KOPT-K1 (cell line): ENCODE data around the gene BMP2K.
"Not testable (repeated sequence)": the region's sequence is repeated elsewhere in the genome, so short reads cannot be mapped to it uniquely, and the experiment has no call there.

Source experiments
- H3K27ac ChIP-seq: fragments of 200-600 bp; sonication (generic); 2 replicates; pipeline ENCODE4 v1.5.1; 2016; ENCODE audit warnings: antibody characterized with exemption, mild to moderate bottlenecking, low read depth, low read length; ENCODE audit not compliant: poor library complexity, severe bottlenecking
- H3K36me3 ChIP-seq: fragments of 200-600 bp; sonication (generic); 2 replicates; pipeline ENCODE4 v1.5.1; 2017; ENCODE audit warnings: antibody characterized with exemption, mild to moderate bottlenecking, low read length, moderate library complexity; ENCODE audit not compliant: insufficient read depth
- H3K9me3 ChIP-seq: fragments of 200-600 bp; sonication (generic); 2 replicates; pipeline ENCODE4 v1.5.1; 2017; ENCODE audit warnings: antibody characterized with exemption, low read length, mild to moderate bottlenecking; ENCODE audit not compliant: insufficient read depth, poor library complexity, severe bottlenecking

BMP2K gene

DNA sequence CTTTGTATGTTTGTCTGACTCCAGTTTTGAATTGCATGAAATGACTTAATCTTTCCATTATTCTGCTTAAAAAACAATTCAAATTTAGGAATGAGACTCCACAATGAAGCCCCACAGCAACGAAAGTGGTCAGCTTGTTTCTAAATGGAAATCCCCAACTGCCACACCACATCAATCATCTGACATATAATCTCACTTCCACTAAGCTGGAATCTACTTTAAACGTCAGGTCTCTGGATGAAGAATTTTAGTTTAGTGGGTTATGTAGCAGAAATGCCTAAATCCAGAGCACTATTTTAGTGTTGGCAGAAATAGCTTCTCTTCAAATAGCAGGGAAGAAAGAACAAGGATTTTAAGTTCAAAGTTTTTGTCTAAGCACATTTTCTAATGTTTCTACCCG lies 1.7 kb upstream of the BMP2K start:
- H3K27ac ChIP-seq: no peak overlapping the region
- no peaks in the 10 kb centered on the region for H3K36me3 ChIP-seq
- no peaks in the 10 kb centered on the region for H3K9me3 ChIP-seq

DNA sequence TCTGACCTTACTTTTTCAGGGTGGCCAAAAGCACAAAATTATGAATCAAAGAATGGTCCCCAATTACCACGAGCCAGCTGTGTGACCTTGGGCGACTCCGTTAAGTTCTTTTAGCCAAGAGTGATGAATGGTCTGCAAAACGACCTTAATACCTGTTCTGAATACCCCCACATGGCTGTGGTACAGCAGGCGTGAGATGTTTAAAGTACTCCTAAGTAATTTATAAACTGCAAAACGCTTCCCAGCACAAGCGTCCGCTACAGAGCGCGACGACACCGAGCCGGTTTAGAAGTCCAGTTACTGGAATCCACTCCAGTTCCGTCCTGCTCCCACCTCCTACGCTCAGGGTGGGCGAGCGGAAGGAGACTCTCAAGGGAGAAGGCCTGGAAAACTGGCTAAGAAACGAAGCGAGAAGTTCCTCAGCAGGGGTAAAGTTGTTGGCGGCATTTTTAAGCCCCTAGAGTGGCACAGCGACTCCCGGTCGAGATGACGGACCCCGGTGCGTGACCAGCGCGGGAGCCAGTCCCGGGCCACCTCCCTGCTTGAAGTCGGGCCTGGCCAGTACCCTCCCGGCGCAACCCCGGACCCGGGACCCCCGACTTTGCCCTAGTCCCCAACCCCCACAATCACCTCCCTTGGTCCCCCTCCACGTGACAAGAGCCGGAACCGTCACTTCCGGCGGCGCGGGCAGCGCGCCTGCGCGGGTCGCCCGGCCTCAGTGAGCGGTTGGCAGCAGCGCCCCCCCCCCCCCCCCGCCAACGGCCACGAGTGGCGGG lies 659 bp upstream of the BMP2K start:
- Histone ChIP-seq H3K9me3 (no peaks in the 10 kb centered on the region), H3K27ac (peak overlapping the region; percentile 93), H3K36me3 (no peaks in the 10 kb centered on the region)

DNA sequence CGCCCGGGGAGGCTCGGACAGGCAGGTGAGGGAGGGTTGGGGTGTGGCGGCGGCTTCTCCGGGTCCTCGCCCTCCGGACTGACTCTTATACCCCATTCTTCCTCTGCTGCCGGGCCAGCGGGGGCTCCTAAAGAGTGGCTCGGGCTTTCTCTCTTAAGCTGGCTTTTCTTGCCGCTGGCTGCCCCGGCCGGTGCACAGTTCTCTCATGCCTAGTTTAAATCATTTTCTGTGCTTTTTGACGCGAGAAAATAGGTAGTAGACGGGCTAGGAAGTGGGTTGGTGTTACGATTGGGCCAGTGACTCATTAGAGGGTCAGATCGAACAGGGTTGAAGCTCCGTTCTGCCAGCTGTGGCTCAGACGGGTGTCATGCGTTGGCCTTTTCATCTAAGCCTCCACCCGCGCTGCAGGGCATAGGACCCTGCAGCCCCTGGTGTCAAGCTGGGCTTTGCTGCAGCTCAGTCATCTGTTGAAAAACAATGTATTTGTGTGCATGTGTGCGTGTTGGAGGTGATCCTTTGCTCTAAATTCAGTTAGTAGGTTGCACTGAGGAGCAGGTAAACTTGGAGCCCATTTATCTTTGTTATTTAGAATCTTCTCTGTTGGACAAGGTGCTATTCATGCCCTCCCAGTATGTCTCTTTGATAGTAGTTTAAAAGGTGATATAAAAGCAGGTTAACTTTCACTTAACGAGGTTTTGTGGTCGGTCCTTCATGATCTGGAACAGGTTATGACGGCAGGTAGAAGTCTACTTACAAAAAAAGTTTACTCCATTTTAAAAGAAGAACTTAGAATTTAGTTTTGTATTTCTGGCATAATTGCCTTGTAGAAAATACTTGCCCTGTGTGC lies 802 bp downstream of the BMP2K start:
- peak overlapping the region; percentile 93 for H3K27ac ChIP-seq
- H3K9me3 ChIP-seq: no peaks in the 10 kb centered on the region
- no peaks in the 10 kb centered on the region for H3K36me3 ChIP-seq

DNA sequence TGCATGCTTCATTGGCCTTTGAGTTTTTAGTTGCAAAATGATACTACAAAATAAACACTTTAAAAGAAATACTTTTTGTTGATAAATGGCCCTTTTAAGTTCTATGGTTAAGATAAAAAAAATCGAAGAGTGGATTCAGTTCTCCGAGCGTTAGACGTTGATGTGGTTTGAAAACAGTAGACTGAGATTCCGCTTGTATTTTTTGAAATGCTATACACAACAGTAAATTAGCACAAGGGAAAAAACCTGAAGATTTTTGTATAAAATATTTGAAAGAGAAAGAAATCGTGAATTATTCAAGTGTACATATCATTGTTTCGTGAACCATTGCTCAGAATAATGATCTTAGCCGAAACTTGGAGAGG lies 1.4 kb downstream of the BMP2K start:
- peak overlapping the region; percentile 93 for H3K27ac ChIP-seq
- no peaks in the 10 kb centered on the region for H3K36me3 ChIP-seq
- no peaks in the 10 kb centered on the region for H3K9me3 ChIP-seq

DNA sequence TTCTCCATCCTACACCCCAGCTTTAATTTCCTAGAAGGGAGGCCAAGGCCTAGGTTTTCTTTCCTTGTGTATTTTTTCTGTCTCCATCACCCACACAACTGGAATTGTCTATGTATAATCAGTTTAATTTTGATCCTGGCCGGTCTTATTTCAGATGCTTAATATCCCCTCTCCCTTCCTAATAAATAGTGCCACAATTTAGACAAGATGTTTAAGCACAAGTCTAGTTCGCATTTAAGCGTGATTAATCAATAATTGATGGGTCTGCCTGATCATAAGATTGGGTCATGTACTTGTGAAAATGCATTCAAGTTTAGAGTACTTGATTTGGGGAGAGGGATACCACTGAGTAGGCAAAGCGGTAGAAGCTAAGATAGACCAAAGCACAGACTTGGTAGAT lies 2.4 kb downstream of the BMP2K start:
- Histone ChIP-seq H3K9me3 (no peaks in the 10 kb centered on the region), H3K36me3 (no peaks in the 10 kb centered on the region), H3K27ac (peak overlapping the region; percentile 93)

DNA sequence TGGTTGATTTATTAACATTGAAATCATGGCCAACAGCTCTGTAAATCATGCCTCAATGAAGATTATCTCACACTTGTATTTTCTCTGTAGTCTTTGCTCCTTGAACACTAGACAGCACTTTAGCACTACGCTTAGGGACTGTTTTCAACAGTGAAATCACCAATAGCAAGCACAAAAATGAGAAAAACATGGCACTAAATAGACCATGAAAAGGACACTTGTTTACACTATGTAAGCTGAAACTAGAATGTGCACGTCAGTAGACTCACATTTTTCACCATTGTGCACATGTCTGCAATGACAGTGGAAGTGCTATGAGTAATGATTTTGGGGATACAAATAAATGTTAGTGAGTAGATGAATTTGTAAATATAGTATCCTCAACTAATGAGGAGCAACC lies 3.1 kb downstream of the BMP2K start:
- H3K27ac ChIP-seq: peak overlapping the region; percentile 2
- no peaks in the 10 kb centered on the region for H3K9me3 ChIP-seq
- H3K36me3 ChIP-seq: no peaks in the 10 kb centered on the region

DNA sequence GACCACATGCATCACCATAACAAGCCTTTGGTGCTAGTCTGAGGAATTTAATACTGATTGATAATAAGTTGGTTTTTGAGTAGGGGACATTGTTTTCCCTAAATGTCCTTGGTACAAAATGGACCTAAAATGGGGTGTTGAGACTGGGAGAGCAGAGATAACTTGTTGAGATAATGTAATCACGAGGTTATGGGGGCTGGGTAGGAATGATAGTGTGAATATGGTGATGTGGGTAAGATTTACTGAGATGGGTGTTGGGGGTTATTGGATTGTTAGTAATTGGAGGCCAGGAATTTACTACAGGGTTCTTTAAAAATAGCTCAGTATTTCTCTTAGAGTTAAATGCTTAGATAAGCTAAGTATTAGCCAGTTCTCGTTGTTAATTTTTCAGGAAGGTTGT lies 3.9 kb downstream of the BMP2K start:
- Histone ChIP-seq H3K27ac (no peak overlapping the region), H3K9me3 (no peaks in the 10 kb centered on the region)

DNA sequence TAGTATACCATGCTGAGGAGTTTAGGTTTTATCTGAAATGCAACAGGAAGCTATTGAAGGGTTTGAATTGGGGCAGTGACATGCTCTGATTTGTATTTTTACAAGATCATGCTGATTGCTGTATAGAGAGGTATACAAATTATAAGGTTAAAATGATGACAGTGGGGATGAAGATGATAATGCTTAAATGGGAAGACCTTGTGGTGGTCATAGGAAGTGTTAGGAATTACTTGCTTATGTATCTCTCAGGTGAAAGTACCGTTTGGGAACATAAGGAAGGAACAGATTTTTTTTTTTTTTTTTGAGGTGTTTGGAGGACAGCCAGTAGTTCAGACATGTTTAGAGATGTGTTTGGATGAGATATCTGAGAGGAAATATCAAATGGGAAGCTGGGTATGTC lies 5.0 kb downstream of the BMP2K start:
- Histone ChIP-seq H3K27ac (no peak overlapping the region), H3K36me3 (peaks cover 5% of the 10 kb centered on the region; the same call in 1 of the 2 replicates), H3K9me3 (no peaks in the 10 kb centered on the region)

More for the DNA sequence above, 3.9 kb downstream of the BMP2K start:
- no peaks in the 10 kb centered on the region for H3K36me3 ChIP-seq

DNA sequence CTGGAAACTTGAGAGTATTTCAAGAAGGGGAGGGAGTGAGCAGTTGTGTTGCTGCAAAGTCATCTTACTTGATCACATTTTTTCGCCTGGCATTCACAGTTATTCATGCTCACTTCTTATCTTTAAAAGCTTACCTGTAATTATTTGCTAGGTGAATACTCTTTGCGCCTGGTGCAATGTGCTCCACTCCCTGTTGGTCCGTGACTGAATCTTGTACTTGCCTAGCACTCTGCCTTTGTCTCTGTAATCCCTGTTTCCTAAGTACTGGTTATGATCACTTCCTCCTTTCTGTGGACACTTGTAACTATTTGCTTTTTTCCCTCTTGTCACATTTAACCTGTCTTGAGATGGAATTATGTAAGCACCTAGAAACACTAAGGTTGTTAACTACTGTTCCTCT lies 5.8 kb downstream of the BMP2K start:
- Histone ChIP-seq H3K36me3 (peaks cover 10% of the 10 kb centered on the region), H3K27ac (no peak overlapping the region)

DNA sequence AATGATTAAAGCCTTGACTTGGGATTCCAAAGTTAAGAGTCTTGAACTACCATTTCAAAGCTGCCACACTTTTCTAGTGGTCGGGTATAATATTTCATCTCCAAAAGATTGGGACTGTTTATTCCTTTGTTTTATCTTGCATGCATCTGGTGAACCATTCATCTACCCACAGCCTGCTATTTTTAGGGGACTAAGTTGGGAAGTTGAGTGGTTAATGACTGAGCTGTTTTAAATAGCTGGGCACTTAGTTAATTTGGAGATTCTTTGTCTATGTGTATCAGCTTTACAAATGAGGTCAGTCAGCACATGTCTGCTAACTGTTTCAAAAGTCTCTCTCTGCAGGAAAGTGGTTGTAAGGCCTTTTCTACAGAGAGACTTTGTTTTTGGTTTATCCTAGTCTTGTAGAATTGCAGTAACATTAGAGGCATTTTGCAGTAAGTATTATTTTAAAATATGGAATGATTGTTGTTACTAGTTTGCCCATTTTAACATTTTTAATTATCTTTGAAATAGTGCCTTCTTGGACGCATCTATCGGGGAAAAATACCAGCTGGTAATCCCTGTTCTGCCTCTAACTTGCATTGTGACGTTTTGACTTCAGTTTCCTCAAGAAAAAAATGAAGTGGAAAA lies 8.2 kb downstream of the BMP2K start:
- Histone ChIP-seq H3K36me3 (peaks cover 10% of the 10 kb centered on the region), H3K27ac (peak overlapping the region; percentile 16), H3K9me3 (no peaks in the 10 kb centered on the region)

More for the DNA sequence above, 5.8 kb downstream of the BMP2K start:
- no peaks in the 10 kb centered on the region for H3K9me3 ChIP-seq

DNA sequence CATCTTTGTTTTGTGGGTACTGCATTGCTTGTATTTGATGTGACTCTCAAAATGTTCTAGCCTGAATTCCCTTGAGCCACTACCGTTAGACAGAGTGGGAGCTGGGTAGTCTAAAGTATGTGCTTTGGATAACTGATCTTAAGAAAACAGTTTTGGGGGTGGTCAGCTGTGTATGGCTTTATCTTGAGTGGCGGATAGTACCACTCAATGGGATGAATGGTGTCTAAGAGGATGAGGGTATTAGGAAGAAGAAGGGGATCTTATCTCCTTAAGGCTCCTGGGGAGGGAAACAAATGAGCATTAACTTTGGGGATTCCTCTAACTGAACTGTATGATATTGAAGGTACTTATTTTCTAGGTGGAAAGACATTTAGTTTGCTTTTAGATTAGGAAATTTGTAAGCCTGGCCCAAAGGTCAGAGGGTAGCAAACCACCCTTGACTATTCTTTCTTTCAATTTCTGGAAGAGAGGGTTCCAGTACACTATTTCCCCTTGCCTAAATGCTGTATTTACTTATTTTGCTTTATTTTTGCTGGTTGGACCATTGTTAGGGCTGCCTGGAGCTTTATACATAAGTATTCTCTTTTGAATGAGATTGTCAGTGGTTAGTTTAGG lies 11.3 kb downstream of the BMP2K start:
- H3K9me3 ChIP-seq: no peaks in the 10 kb centered on the region
- H3K27ac ChIP-seq: no peak overlapping the region
- H3K36me3 ChIP-seq: peaks cover 10% of the 10 kb centered on the region

DNA sequence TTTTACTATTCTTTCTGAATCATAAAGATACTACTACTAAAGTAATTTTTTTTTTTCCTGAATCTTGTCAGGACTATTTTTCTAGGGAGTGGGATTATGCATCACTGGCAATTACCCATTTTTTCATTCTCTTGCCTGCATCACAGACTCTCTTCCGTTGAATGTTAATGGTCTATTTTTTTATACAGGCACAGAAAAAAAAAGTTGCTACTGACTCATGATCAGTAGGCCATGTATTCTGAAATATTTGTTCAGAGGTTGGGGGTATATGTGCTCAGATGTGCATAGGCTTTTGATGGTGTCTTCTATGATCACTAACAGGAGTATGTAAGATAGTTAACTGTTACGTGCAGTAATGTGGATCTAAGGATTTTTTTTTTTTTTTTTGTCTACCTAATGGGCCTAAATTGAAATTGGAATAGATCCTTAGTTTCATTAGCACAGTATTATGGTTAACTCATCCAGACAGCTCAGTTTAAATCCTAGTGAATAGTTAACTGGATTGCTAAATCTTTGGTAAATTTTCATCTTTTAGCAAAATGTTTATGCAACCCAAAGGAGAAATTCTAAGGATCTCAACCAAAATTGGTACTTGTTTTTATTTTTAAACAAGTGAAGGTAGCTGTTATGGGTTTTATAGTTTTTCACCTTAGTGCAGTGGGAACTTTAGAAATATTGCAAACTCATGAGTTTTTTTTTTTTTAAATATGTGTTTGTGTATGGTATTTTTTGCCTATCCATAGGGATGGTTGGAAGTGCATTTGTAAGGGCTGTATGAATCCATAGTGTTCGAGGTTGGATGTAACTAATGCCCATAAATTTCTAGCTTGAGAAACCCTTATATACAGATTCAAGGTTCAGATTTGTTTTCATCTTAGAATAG lies 12.1 kb downstream of the BMP2K start:
- Histone ChIP-seq H3K36me3 (peaks cover 10% of the 10 kb centered on the region), H3K27ac (no peak overlapping the region), H3K9me3 (no peaks in the 10 kb centered on the region)

DNA sequence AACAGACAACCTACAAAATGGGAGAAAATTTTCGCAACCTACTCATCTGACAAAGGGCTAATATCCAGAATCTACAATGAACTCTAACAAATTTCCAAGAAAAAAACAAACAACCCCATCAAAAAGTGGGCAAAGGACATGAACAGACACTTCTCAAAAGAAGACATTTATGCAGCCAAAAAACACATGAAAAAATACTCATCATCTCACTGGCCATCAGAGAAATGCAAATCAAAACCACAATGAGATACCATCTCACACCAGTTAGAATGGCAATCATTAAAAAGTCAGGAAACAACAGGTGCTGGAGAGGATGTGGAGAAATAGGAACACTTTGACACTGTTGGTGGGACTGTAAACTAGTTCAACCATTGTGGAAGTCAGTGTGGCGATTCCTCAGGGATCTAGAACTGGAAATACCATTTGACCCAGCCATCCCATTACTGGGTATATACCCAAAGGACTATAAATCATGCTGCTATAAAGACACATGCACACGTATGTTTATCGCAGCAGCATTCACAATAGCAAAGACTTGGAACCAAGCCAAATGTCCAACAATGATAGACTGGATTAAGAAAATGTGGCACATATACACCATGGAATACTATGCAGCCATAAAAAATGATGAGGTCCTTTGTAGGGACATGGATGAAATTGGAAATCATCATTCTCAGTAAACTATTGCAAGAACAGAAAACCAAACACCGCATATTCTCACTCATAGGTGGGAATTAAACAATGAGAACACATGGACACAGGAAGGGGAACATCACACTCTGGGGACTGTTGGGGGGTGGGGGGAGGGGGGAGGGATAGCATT lies 19.7 kb downstream of the BMP2K start:
- H3K9me3 ChIP-seq: peaks cover 20% of the 10 kb centered on the region
- H3K36me3 ChIP-seq: peaks cover 15% of the 10 kb centered on the region
- not testable (repeated sequence) for H3K27ac ChIP-seq
